Measurements from ENCODE around the gene COPZ2. TPM values are rescaled to one million over a fixed set of nuclear protein-coding genes. Genes with fewer than 3 reads are reported as not detected.
A peak's percentile ranks its signal among the peaks of the same experiment; 100 is the strongest.

Gene COPZ2
- total RNA-seq, 2 donors from 2014 or later = 7.0 to 43.5 TPM

GRCh38 chr17:48056246-48056745 is 18.7 kb upstream of the COPZ2 start:
- Histone ChIP-seq H3K9me3 (no peaks in the 10 kb centered on the region), H3K36me3 (replicated peaks in 1 of 2; ENCODE audit: insufficient read depth in 1 of 2, low read depth in 2 of 2) (peaks cover 0 to 26% of the 10 kb centered on the region in 2 donors), H3K27me3 (no peaks in the 10 kb centered on the region), H3K4me3 (no peak overlapping the region), H3K4me1 (peaks cover 43% of the 10 kb centered on the region), H3K27ac (no peak overlapping the region)
- TF ChIP-seq POLR2A (IDR thresholded peaks at IDR 0.05) (no peak), CTCF (IDR thresholded peaks at IDR 0.05) (no peak)
- ATAC-seq (no peak), DNase-seq (no peak)
- WGBS, 2 donors = 75 to 84% methylated on average over 4 to 10 of the region's 10 CpGs
- intact Hi-C loops (cut with DNase I) = no loop called here

- Histone ChIP-seq H3K4me1 (peaks cover 49% of the 10 kb centered on the region), H3K27ac (no peak overlapping the region), H3K27me3 (no peaks in the 10 kb centered on the region), H3K4me3 (no peak overlapping the region), H3K36me3 (replicated peaks in 1 of 2; ENCODE audit: insufficient read depth in 1 of 2, low read depth in 2 of 2) (peaks cover 0 to 26% of the 10 kb centered on the region in 2 donors), H3K9me3 (no peaks in the 10 kb centered on the region)
- TF ChIP-seq POLR2A (IDR thresholded peaks at IDR 0.05) (no peak), CTCF (IDR thresholded peaks at IDR 0.05) (no peak)
- no peak for DNase-seq
- 75 to 82% methylated on average over 5 of the region's 5 CpGs for WGBS, 2 donors
- intact Hi-C loops (cut with DNase I) = no loop called here
- no peak for ATAC-seq
Measured at GRCh38 chr17:48055531-48056245, 18.1 kb upstream of the COPZ2 start.

- Histone ChIP-seq H3K36me3 (replicated peaks in 1 of 2; ENCODE audit: insufficient read depth in 1 of 2, low read depth in 2 of 2) (peaks cover 0 to 24% of the 10 kb centered on the region in 2 donors), H3K27me3 (no peaks in the 10 kb centered on the region), H3K4me1 (peaks cover 61% of the 10 kb centered on the region), H3K4me3 (no peak overlapping the region), H3K9me3 (no peaks in the 10 kb centered on the region), H3K27ac (peak overlapping the region in 2 of 4 donors; percentile 30 to 93)
- ATAC-seq (peak; percentile 69), DNase-seq (peak; percentile 62 to 88 (median 82))
- intact Hi-C loops (cut with DNase I) = no loop called here
- TF ChIP-seq CTCF (IDR thresholded peaks at IDR 0.05) = no peak
- TF ChIP-seq POLR2A (IDR thresholded peaks at IDR 0.05) = no peak
- WGBS, 2 donors = 54 to 77% methylated on average over 13 to 34 of the region's 34 CpGs
Measured at GRCh38 chr17:48054238-48055185, 16.9 kb upstream of the COPZ2 start.

- no peak for ATAC-seq
- no peaks in the 10 kb centered on the region for H3K27me3 ChIP-seq
- H3K4me3 ChIP-seq = no peak overlapping the region
- WGBS, 2 donors = 30 to 38% methylated on average over 6 of the region's 6 CpGs
- intact Hi-C loops (cut with DNase I) = no loop called here
- peaks cover 66% of the 10 kb centered on the region for H3K4me1 ChIP-seq
- H3K27ac ChIP-seq = peak overlapping the region in 3 of 4 donors; percentile 30 to 93 (median 59)
- no peak for DNase-seq
- H3K9me3 ChIP-seq = no peaks in the 10 kb centered on the region
- TF ChIP-seq POLR2A (IDR thresholded peaks at IDR 0.05) (peak in 2 of 3 donors; percentile 15 to 31), CTCF (IDR thresholded peaks at IDR 0.05) (no peak)
- H3K36me3 ChIP-seq (replicated peaks in 1 of 2; ENCODE audit: insufficient read depth in 1 of 2, low read depth in 2 of 2) = peaks cover 0 to 19% of the 10 kb centered on the region in 2 donors
Measured at GRCh38 chr17:48053758-48054237, 16.2 kb upstream of the COPZ2 start.
